Breast epithelium (tissue), 4 donors: Measurements from ENCODE around the gene CDCA8. TPM values are rescaled to one million over a fixed set of nuclear protein-coding genes. Genes with fewer than 3 reads are reported as not detected.

Source experiments
- DNase-seq, 2 donors: peaks; one replicate each; pipeline ENCODE4 v3.0.0-alpha.2; 2019; ENCODE audit warnings: low spot score in 2 of 2
- H3K27ac ChIP-seq, 2 donors: fragments of 200-600 bp; sonication (generic) in 1 of 2; one replicate each; pipeline ENCODE4 v1.5.1; 2016 to 2019; ENCODE audit warnings: mild to moderate bottlenecking in 1 of 2
- H3K27me3 ChIP-seq, 2 donors: fragments of 200-600 bp; sonication (generic) in 1 of 2; one replicate each; pipeline versions ENCODE4 v1.5.1 to v1.6.0; 2017 to 2019; ENCODE audit warnings: control low read depth in 1 of 2, mild to moderate bottlenecking in 1 of 2
- H3K36me3 ChIP-seq: fragments of 200-600 bp; one replicate; pipeline ENCODE4 v1.5.1; 2019
- H3K4me1 ChIP-seq, 2 donors: fragments of 200-600 bp; sonication (generic); one replicate each; pipeline ENCODE4 v1.5.1; 2016 to 2019; ENCODE audit warnings: control low read depth in 1 of 2
- H3K4me3 ChIP-seq, 3 donors: fragments of 200-600 bp; sonication (generic); 1 replicate in 2 of 3; 2 replicates in 1 of 3; pipeline ENCODE4 v1.5.1; 2016 to 2019; ENCODE audit warnings: mild to moderate bottlenecking in 3 of 3, moderate library complexity in 2 of 3
- H3K9me3 ChIP-seq, 2 donors: fragments of 200-600 bp; sonication (generic) in 1 of 2; one replicate each; pipeline ENCODE4 v1.5.1; 2016 to 2019; ENCODE audit warnings: control low read depth in 1 of 2
- POLR2A ChIP-seq: fragments of 450-650 bp; IDR thresholded peaks from one replicate; pipeline ENCODE4 v1.6.1; 2016; ENCODE audit warnings: antibody characterized with exemption, mild to moderate bottlenecking, moderate library complexity
- POLR2AphosphoS5 ChIP-seq, 3 donors: sonication (generic); formaldehyde crosslinking; IDR thresholded peaks; one replicate each; pipeline ENCODE4 v1.6.1; 2017; ENCODE audit warnings: antibody characterized with exemption in 3 of 3
- intact Hi-C: fragments of 100-400 bp; cut with DNase I; formaldehyde crosslinking; loops from one replicate; pipeline ENCODE4 v1.15.1; 2023; ENCODE audit warnings: low total_unique reads
- total RNA-seq, 3 donors: library from RNA; depleted of rRNA; stranded (reverse); fragments of >200 nt; gene quantifications; one replicate each; pipeline ENCODE4 v1.1.0, GENCODE V29; 2016
- TF ChIP-seq, protein P1 (sequence below), 3 donors: fragments of 450-650 bp; IDR thresholded peaks; one replicate each; pipeline ENCODE4 v1.5.1; 2016 to 2017; ENCODE audit warnings: antibody characterized with exemption in 3 of 3, mild to moderate bottlenecking in 3 of 3, moderate library complexity in 3 of 3

Gene CDCA8
- total RNA-seq, 3 donors from 2014 or later, result 0.15 to 1.4 (median 1.3) TPM

DNA sequence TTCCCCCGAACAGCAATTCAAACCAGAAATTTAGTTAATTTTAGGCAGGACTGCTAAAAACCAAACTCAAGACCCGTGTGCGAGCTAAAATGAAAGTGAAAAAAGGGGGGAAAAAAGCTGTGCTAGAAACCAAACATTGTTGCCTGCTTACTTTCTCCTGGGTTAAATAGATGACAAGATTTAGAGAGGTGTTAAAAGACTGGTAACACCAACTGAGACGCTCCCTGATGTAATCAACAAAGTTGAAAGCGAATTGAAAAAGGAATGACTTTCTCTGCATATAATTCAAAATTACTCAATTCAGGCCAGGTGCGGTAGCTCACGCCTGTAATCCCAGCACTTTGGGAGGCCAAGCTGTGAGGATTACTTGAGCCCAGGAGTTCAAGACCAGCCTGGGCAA, 6.8 kb downstream of the CDCA8 start:
- Histone ChIP-seq H3K27ac (no peak overlapping the region), H3K27me3 (no peaks in the 10 kb centered on the region), H3K9me3 (no peaks in the 10 kb centered on the region), H3K4me1 (no peaks in the 10 kb centered on the region), H3K36me3 (no peaks in the 10 kb centered on the region), H3K4me3 (no peak overlapping the region)
- intact Hi-C loops, result no loop called here
- no peak for DNase-seq
- TF ChIP-seq, protein P1, sequence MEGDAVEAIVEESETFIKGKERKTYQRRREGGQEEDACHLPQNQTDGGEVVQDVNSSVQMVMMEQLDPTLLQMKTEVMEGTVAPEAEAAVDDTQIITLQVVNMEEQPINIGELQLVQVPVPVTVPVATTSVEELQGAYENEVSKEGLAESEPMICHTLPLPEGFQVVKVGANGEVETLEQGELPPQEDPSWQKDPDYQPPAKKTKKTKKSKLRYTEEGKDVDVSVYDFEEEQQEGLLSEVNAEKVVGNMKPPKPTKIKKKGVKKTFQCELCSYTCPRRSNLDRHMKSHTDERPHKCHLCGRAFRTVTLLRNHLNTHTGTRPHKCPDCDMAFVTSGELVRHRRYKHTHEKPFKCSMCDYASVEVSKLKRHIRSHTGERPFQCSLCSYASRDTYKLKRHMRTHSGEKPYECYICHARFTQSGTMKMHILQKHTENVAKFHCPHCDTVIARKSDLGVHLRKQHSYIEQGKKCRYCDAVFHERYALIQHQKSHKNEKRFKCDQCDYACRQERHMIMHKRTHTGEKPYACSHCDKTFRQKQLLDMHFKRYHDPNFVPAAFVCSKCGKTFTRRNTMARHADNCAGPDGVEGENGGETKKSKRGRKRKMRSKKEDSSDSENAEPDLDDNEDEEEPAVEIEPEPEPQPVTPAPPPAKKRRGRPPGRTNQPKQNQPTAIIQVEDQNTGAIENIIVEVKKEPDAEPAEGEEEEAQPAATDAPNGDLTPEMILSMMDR (IDR thresholded peaks at IDR 0.05), result no peak
- TF ChIP-seq POLR2A (no peak), POLR2AphosphoS5 (IDR thresholded peaks at IDR 0.05) (no peak)

DNA sequence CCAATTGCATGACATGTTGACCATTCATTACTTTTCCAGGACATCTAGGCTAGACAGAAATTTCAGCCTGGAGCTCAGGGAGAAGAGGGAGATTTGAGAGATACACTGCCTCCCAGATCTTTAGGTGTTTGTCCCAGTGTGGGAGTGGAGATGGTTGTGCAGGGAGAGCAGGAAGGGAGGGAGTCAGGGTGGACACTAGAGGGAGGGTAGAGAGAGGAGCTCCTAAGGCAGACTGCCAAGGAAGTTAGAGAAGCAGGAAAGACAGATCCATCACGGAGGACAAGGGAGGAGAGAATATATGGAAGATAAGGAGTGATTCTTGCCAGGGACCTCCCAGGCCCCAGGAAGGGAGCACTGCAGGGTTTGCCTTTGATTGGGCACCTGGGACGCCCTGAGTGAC, 8.7 kb downstream of the CDCA8 start:
- DNase-seq, result no peak
- no peak overlapping the region for H3K27ac ChIP-seq
- H3K4me3 ChIP-seq, result no peak overlapping the region
- intact Hi-C loops, result no loop called here
- H3K36me3 ChIP-seq, result no peaks in the 10 kb centered on the region
- no peaks in the 10 kb centered on the region for H3K9me3 ChIP-seq
- no peaks in the 10 kb centered on the region for H3K27me3 ChIP-seq
- H3K4me1 ChIP-seq, result no peaks in the 10 kb centered on the region
- no peak for TF ChIP-seq POLR2A
- TF ChIP-seq, protein P1 (IDR thresholded peaks at IDR 0.05), result no peak
- no peak for TF ChIP-seq POLR2AphosphoS5 (IDR thresholded peaks at IDR 0.05)

DNA sequence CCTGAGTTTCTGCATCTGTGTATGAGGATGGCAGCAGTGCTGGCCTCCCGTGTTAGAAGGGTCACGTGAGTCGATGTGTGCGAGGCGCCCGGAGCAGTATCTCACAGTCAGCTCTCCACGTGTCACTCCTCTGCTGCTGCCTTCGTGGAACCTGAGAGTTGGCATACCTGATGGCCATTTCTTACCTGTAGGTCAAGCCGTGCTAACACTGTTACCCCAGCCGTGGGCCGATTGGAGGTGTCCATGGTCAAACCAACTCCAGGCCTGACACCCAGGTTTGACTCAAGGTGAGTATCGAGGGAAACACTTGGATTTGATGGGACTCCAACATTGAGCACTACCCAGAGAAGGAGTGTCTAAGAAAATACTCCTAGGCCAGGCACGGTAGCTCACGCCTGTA, 10.7 kb downstream of the CDCA8 start:
- no peaks in the 10 kb centered on the region for H3K4me1 ChIP-seq
- no peak for DNase-seq
- no peaks in the 10 kb centered on the region for H3K36me3 ChIP-seq
- H3K4me3 ChIP-seq, result no peak overlapping the region
- intact Hi-C loops, result no loop called here
- TF ChIP-seq POLR2AphosphoS5 (IDR thresholded peaks at IDR 0.05), result no peak
- TF ChIP-seq, protein P1 (IDR thresholded peaks at IDR 0.05), result no peak
- TF ChIP-seq POLR2A, result no peak
- no peaks in the 10 kb centered on the region for H3K27me3 ChIP-seq
- no peak overlapping the region for H3K27ac ChIP-seq
- no peaks in the 10 kb centered on the region for H3K9me3 ChIP-seq

DNA sequence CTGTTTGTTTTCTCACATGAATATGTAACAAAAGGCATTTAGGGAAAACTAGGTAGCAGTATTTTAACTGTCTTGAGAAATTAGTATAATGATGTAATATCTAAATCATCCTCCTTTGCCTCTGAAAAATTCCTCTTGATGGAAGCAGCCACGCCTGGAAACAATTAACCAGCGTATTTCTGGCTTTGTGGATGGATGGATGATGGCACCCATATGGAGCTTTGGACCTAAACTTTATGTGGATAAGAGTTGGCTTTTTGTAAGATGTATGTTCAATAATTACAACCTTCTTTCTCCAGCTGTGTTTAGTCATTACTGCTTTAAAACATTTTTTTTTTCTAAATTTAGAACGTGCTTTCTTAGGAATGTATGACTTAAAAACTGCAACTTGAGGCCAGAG, 12.7 kb downstream of the CDCA8 start:
- Histone ChIP-seq H3K4me1 (no peaks in the 10 kb centered on the region), H3K27ac (no peak overlapping the region), H3K36me3 (no peaks in the 10 kb centered on the region), H3K9me3 (no peaks in the 10 kb centered on the region), H3K27me3 (no peaks in the 10 kb centered on the region), H3K4me3 (no peak overlapping the region)
- TF ChIP-seq POLR2A, result no peak
- TF ChIP-seq, protein P1 (IDR thresholded peaks at IDR 0.05), result no peak
- DNase-seq, result no peak
- intact Hi-C loops, result no loop called here

DNA sequence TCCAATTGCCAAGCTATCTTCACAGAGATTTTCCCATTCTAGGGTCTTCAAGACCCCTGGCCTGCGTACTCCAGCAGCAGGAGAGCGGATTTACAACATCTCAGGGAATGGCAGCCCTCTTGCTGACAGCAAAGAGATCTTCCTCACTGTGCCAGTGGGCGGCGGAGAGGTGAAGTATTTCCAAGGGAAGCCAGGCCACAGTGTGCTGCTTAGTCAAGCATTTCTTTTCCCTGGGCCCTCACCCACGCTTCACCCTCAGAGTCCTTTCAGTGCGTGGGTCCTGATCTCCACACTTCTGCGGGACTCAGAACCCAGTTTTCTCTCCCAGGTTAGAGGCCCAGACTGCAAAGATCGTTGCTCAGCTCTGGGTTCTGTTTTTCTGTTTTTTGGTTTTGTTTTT, 13.1 kb downstream of the CDCA8 start:
- no peaks in the 10 kb centered on the region for H3K4me1 ChIP-seq
- TF ChIP-seq, protein P1 (IDR thresholded peaks at IDR 0.05), result no peak
- TF ChIP-seq POLR2AphosphoS5 (IDR thresholded peaks at IDR 0.05) (no peak), POLR2A (no peak)
- no peaks in the 10 kb centered on the region for H3K27me3 ChIP-seq
- intact Hi-C loops, result no loop called here
- H3K27ac ChIP-seq, result no peak overlapping the region
- DNase-seq, result no peak
- no peaks in the 10 kb centered on the region for H3K9me3 ChIP-seq
- no peaks in the 10 kb centered on the region for H3K36me3 ChIP-seq
- H3K4me3 ChIP-seq, result no peak overlapping the region
